Parietal lobe (tissue), 2 donors: ENCODE data around the gene UBIAD1. TPM values are rescaled to one million over a fixed set of nuclear protein-coding genes. Genes with fewer than 3 reads are reported as not detected.

Source experiments
- small RNA-seq: library from RNA; depleted of rRNA; stranded (forward); fragments of <200 nt; gene quantifications from one replicate; pipeline ENCODE3, GENCODE V24; 2014; ENCODE audit warnings: low replicate concordance
- total RNA-seq: library from RNA; depleted of rRNA; stranded (reverse); fragments of >200 nt; gene quantifications from one replicate; pipeline ENCODE4 v1.2.3, GENCODE V29; 2014

Gene UBIAD1
- total RNA-seq = 28.5 TPM

DNA sequence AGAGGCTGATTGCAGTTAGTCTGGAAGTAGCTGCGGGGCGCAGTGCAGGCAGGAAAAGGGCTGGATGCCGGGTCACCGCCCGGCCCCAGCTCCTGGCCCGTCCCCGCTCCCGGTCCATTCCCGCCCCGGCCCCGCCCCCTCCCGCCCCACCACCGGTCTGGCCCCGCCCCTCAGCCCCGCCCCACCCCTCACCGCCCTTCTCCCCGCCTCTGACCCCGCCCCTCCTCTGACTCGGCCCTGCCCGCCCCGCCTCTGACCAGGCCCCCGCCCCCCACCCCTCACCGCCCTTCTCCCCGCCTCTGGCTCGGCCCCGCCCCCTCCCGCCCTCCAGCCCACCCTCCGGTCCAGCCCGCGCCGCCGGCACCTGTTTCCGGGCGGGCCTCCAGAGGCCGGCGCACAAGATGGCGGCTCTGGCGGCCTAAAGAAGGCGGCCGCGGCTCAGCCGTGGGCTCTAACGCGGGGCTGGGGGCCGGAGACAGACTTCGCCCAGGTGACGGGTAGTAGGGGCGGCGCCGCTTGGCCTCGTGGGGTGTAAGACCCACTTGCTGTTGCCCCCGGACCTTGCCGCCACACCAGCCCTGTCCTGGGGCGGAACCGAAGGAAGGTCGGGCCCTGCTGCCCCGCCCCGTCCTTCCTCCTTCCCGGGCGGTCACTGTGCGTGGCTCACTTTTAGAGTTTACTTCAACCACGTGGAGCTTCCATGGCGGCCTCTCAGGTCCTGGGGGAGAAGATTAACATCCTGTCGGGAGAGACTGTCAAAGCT is at the start of gene UBIAD1:
UBIAD1 (plus strand) TSS at position 367 of the 763 bp plus-strand sequence; CDS start at position 701, 334 bp downstream.

GRCh38 chr1:11262171-11263049 is 10.6 kb upstream of the UBIAD1 start, which contains the start of gene MTOR:
TSS of gene MTOR (minus strand) at chr1:11262551. CDS start at chr1:11259409, 3,142 bp downstream.

Small RNA genes within 50 kb of the gene (small RNA-seq; reads per million reads assigned to genes)
- gene RNU6-291P (not detected), gene RPL39P6 (not detected)

Other genes starting within 250 kb of the UBIAD1 start
- gene MASP2, start 226.0 kb upstream of the UBIAD1 start, total RNA-seq = not detected
- 30.0 TPM for gene SRM, start 213.2 kb upstream of the UBIAD1 start, total RNA-seq
- gene EXOSC10, start 173.3 kb upstream of the UBIAD1 start, total RNA-seq = 90.1 TPM
- not detected for gene ANGPTL7, start 83.8 kb upstream of the UBIAD1 start, total RNA-seq
- gene MTOR, start 10.6 kb upstream of the UBIAD1 start, total RNA-seq = 74.2 TPM
- 74.5 TPM for gene DISP3, start 206.0 kb downstream of the UBIAD1 start, total RNA-seq